HTR-8/SVneo (cell line): Measurements from ENCODE around the gene ATP7B.
"Not testable (repeated sequence)": the region's sequence is repeated elsewhere in the genome, so short reads cannot be mapped to it uniquely, and the experiment has no call there.

Experiments
- DNase-seq: peaks from one replicate; pipeline ENCODE4 v3.0.0; 2011; ENCODE audit warnings: low spot score, mixed read lengths; ENCODE audit not compliant: insufficient read length
- FAIRE-seq: peaks from 2 replicates; lab custom pipeline; 2011; peaks lifted over from hg19 to GRCh38; lab: Jason Lieb, UNC

The ATP7B gene

GRCh38 chr13:51927129-51927528, 84.1 kb downstream of the ATP7B start:
- DNase-seq: no peak
- FAIRE-seq: no peak

GRCh38 chr13:51926528-51926885, 84.7 kb downstream of the ATP7B start:
- FAIRE-seq (no peak), DNase-seq (no peak)

- DNase-seq: no peak
- peak; percentile 80 for FAIRE-seq
Observed at GRCh38 chr13:51925865-51926527, 85.3 kb downstream of the ATP7B start.

- DNase-seq (no peak), FAIRE-seq (no peak)
Observed at GRCh38 chr13:51924756-51925544, 86.3 kb downstream of the ATP7B start.

GRCh38 chr13:51923983-51924539, 87.2 kb downstream of the ATP7B start:
- FAIRE-seq (no peak), DNase-seq (no peak)

GRCh38 chr13:51922771-51923480, 88.3 kb downstream of the ATP7B start:
- DNase-seq: no peak
- no peak for FAIRE-seq

GRCh38 chr13:51921790-51922740, 89.2 kb downstream of the ATP7B start:
- FAIRE-seq (no peak), DNase-seq (no peak)

GRCh38 chr13:51920786-51921185, 90.5 kb downstream of the ATP7B start:
- DNase-seq (no peak), FAIRE-seq (no peak)

- FAIRE-seq: no peak
Observed at GRCh38 chr13:51920267-51920666, 91.0 kb downstream of the ATP7B start.

GRCh38 chr13:51919531-51919930, 91.7 kb downstream of the ATP7B start:
- DNase-seq: no peak
- FAIRE-seq: no peak

More at GRCh38 chr13:51920267-51920666, 91.0 kb downstream of the ATP7B start:
- DNase-seq: no peak

- DNase-seq (no peak), FAIRE-seq (no peak)
Observed at GRCh38 chr13:51916962-51917361, 94.3 kb downstream of the ATP7B start.

GRCh38 chr13:51916051-51916818, 95.0 kb downstream of the ATP7B start:
- FAIRE-seq (no peak), DNase-seq (no peak)

GRCh38 chr13:51914137-51914493, 97.1 kb downstream of the ATP7B start:
- FAIRE-seq (no peak), DNase-seq (no peak)

GRCh38 chr13:51913421-51914136, 97.7 kb downstream of the ATP7B start:
- no peak for DNase-seq
- no peak for FAIRE-seq

- DNase-seq (no peak), FAIRE-seq (no peak)
Observed at GRCh38 chr13:51912511-51913225, 98.6 kb downstream of the ATP7B start.

GRCh38 chr13:51912091-51912490, 99.2 kb downstream of the ATP7B start:
- no peak for DNase-seq
- no peak for FAIRE-seq

- DNase-seq: no peak
- no peak for FAIRE-seq
Observed at GRCh38 chr13:51910508-51910907, 100.7 kb downstream of the ATP7B start.

GRCh38 chr13:51909265-51909664, 102.0 kb downstream of the ATP7B start:
- DNase-seq, FAIRE-seq: not testable (repeated sequence)
